ENCODE data around the gene TCF7L1.
"Not testable (repeated sequence)": the region's sequence is repeated elsewhere in the genome, so short reads cannot be mapped to it uniquely, and the experiment has no call there.

TCF7L1 gene

DNA sequence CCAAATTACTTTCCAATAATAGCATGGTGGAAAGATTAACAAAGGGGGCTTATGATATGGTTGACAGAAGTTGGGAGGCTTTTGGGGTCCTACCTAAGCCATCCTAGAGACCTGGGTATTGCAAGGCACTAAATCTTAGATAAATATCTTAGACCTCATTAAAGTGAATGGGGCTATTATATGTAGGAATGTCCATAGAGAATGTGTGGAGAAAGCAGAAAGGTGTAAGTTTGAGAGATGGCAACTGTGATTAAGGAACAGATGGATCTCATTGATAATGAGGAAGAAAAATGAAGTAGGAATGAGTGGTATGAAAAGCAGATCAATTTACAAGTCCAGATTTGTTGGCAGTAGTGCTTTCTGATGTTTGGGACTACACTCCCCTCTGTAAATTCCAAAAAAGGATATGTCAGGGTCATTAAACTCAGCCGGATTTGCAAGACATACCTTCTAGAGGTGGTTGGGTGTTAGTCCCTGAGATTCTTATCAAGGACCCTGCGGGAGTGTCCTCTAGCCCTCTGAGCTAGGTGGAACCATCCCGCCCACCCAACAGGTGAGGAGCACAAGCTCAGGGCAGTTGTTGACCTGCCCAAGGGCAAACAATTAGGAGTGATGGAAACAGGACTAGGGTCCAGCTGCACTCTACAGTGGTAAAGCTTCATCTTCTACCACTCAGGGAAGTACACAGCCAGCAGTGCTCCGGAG lies 12.1 kb downstream of the TCF7L1 start:
- Histone ChIP-seq H3K4me3 (ENCODE audit: insufficient read length, low read depth) (no peak overlapping the region), H3K9ac (ENCODE audit: insufficient read length, low read depth) (no peak overlapping the region), H3K27me3 (ENCODE audit: insufficient read depth, insufficient read length) (no peaks in the 10 kb centered on the region), H3K36me3 (ENCODE audit: insufficient read depth, insufficient read length, low read length) (peaks cover 19% of the 10 kb centered on the region), H3K4me1 (ENCODE audit: insufficient read depth, insufficient read length) (no peaks in the 10 kb centered on the region), H3K9me3 (ENCODE audit: insufficient read depth, low read length) (no peaks in the 10 kb centered on the region)
- no peak for DNase-seq (ENCODE audit: low read depth, low spot score)
- no peak for TF ChIP-seq SUZ12 (IDR thresholded peaks at IDR 0.05; ENCODE audit: extremely low read depth, insufficient read depth, insufficient read length)
- no peak for TF ChIP-seq ZNF274 (IDR thresholded peaks at IDR 0.05; ENCODE audit: low read depth, low read length)
- TF ChIP-seq YY1 (IDR thresholded peaks at IDR 0.05; ENCODE audit: insufficient read depth, insufficient read length) = no peak

- Histone ChIP-seq H3K27me3 (ENCODE audit: insufficient read depth, insufficient read length) (no peaks in the 10 kb centered on the region), H3K9me3 (ENCODE audit: insufficient read depth, low read length) (no peaks in the 10 kb centered on the region), H3K4me3 (ENCODE audit: insufficient read length, low read depth) (no peak overlapping the region), H3K9ac (ENCODE audit: insufficient read length, low read depth) (no peak overlapping the region), H3K4me1 (ENCODE audit: insufficient read depth, insufficient read length) (no peaks in the 10 kb centered on the region), H3K36me3 (ENCODE audit: insufficient read depth, insufficient read length, low read length) (peaks cover 7% of the 10 kb centered on the region)
- TF ChIP-seq SUZ12 (IDR thresholded peaks at IDR 0.05; ENCODE audit: extremely low read depth, insufficient read depth, insufficient read length) = no peak
- no peak for TF ChIP-seq YY1 (IDR thresholded peaks at IDR 0.05; ENCODE audit: insufficient read depth, insufficient read length)
- TF ChIP-seq ZNF274 (IDR thresholded peaks at IDR 0.05; ENCODE audit: low read depth, low read length) = no peak
- DNase-seq (ENCODE audit: low read depth, low spot score) = no peak
Observed at GRCh38 chr2:85148190-85148589, 15.0 kb downstream of the TCF7L1 start.

GRCh38 chr2:85151026-85151425 lies 17.8 kb downstream of the TCF7L1 start:
- Histone ChIP-seq H3K9me3 (ENCODE audit: insufficient read depth, low read length) (no peaks in the 10 kb centered on the region; the same call in 1 of the 2 replicates), H3K4me1 (ENCODE audit: insufficient read depth, insufficient read length) (peaks cover 3% of the 10 kb centered on the region), H3K9ac (ENCODE audit: insufficient read length, low read depth) (no peak overlapping the region), H3K36me3 (ENCODE audit: insufficient read depth, insufficient read length, low read length) (peaks cover 6% of the 10 kb centered on the region), H3K4me3 (ENCODE audit: insufficient read length, low read depth) (no peak overlapping the region), H3K27me3 (ENCODE audit: insufficient read depth, insufficient read length) (no peaks in the 10 kb centered on the region)
- no peak for DNase-seq (ENCODE audit: low read depth, low spot score)
- TF ChIP-seq ZNF274 (IDR thresholded peaks at IDR 0.05; ENCODE audit: low read depth, low read length) (no peak), SUZ12 (IDR thresholded peaks at IDR 0.05; ENCODE audit: extremely low read depth, insufficient read depth, insufficient read length) (no peak), YY1 (IDR thresholded peaks at IDR 0.05; ENCODE audit: insufficient read depth, insufficient read length) (no peak)

GRCh38 chr2:85152895-85153294 lies 19.7 kb downstream of the TCF7L1 start:
- Histone ChIP-seq H3K36me3 (ENCODE audit: insufficient read depth, insufficient read length, low read length) (peaks cover 6% of the 10 kb centered on the region), H3K9ac (ENCODE audit: insufficient read length, low read depth) (no peak overlapping the region), H3K27me3 (ENCODE audit: insufficient read depth, insufficient read length) (no peaks in the 10 kb centered on the region), H3K4me1 (ENCODE audit: insufficient read depth, insufficient read length) (peaks cover 3% of the 10 kb centered on the region), H3K4me3 (ENCODE audit: insufficient read length, low read depth) (no peak overlapping the region), H3K9me3 (ENCODE audit: insufficient read depth, low read length) (no peaks in the 10 kb centered on the region; the same call in 1 of the 2 replicates)
- TF ChIP-seq SUZ12 (IDR thresholded peaks at IDR 0.05; ENCODE audit: extremely low read depth, insufficient read depth, insufficient read length) (no peak), YY1 (IDR thresholded peaks at IDR 0.05; ENCODE audit: insufficient read depth, insufficient read length) (no peak), ZNF274 (IDR thresholded peaks at IDR 0.05; ENCODE audit: low read depth, low read length) (no peak)
- no peak for DNase-seq (ENCODE audit: low read depth, low spot score)

GRCh38 chr2:85154048-85154753 lies 21.0 kb downstream of the TCF7L1 start:
- Histone ChIP-seq H3K9ac (ENCODE audit: insufficient read length, low read depth) (no peak overlapping the region), H3K4me1 (ENCODE audit: insufficient read depth, insufficient read length) (peaks cover 3% of the 10 kb centered on the region), H3K36me3 (ENCODE audit: insufficient read depth, insufficient read length, low read length) (peaks cover 2% of the 10 kb centered on the region), H3K4me3 (ENCODE audit: insufficient read length, low read depth) (no peak overlapping the region), H3K9me3 (ENCODE audit: insufficient read depth, low read length) (no peaks in the 10 kb centered on the region; the same call in 1 of the 2 replicates), H3K27me3 (ENCODE audit: insufficient read depth, insufficient read length) (no peaks in the 10 kb centered on the region)
- no peak for TF ChIP-seq ZNF274 (IDR thresholded peaks at IDR 0.05; ENCODE audit: low read depth, low read length)
- no peak for DNase-seq (ENCODE audit: low read depth, low spot score)

- not testable (repeated sequence) for H3K36me3 ChIP-seq (ENCODE audit: insufficient read depth, insufficient read length, low read length); H3K27me3 ChIP-seq (ENCODE audit: insufficient read depth, insufficient read length); DNase-seq (ENCODE audit: low read depth, low spot score); H3K9ac ChIP-seq (ENCODE audit: insufficient read length, low read depth); H3K9me3 ChIP-seq (ENCODE audit: insufficient read depth, low read length); H3K4me1 ChIP-seq (ENCODE audit: insufficient read depth, insufficient read length); H3K4me3 ChIP-seq (ENCODE audit: insufficient read length, low read depth)
Observed at GRCh38 chr2:85155082-85155481, 21.9 kb downstream of the TCF7L1 start.

DNA sequence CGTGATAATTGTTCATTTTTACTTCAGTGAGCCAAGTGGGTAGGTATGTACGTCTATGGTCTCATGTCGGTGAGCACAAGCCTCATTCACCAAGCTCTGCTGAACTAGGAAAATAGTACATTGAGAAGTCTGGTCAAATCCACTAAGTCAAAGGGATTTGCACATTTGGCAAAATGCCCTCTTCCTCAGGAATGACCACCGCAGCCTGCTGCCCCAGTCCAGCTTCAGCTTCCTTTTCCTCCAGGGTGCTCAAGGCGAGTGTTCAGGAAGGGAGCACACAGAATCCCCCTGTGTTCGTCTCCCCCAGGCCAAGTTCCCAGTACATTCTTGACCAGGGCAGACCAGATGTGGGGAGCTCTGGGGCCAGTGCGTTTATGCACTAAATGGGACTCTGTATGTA lies 23.0 kb downstream of the TCF7L1 start:
- Histone ChIP-seq H3K27me3 (ENCODE audit: insufficient read depth, insufficient read length) (no peaks in the 10 kb centered on the region), H3K36me3 (ENCODE audit: insufficient read depth, insufficient read length, low read length) (peaks cover 2% of the 10 kb centered on the region), H3K4me1 (ENCODE audit: insufficient read depth, insufficient read length) (peaks cover 3% of the 10 kb centered on the region), H3K9me3 (ENCODE audit: insufficient read depth, low read length) (no peaks in the 10 kb centered on the region; the same call in 1 of the 2 replicates), H3K9ac (ENCODE audit: insufficient read length, low read depth) (no peak overlapping the region), H3K4me3 (ENCODE audit: insufficient read length, low read depth) (no peak overlapping the region)
- no peak for TF ChIP-seq SUZ12 (IDR thresholded peaks at IDR 0.05; ENCODE audit: extremely low read depth, insufficient read depth, insufficient read length)
- TF ChIP-seq ZNF274 (IDR thresholded peaks at IDR 0.05; ENCODE audit: low read depth, low read length) = no peak
- TF ChIP-seq YY1 (IDR thresholded peaks at IDR 0.05; ENCODE audit: insufficient read depth, insufficient read length) = no peak
- DNase-seq (ENCODE audit: low read depth, low spot score) = no peak

Data from NT2/D1 (cell line).